Adrenal gland (tissue), 12 donors: ENCODE results near the gene PACRG. TPM values are rescaled to one million over a fixed set of nuclear protein-coding genes. Genes with fewer than 3 reads are reported as not detected.

Experiments
- DNase-seq, 7 donors: peaks; one replicate each; pipeline ENCODE4 v3.0.0-alpha.2; 2019 to 2020
- H3K27ac ChIP-seq, 5 donors: fragments of 200-600 bp; sonication (generic) in 4 of 5; 1 replicate in 3 of 5; 2 replicates in 2 of 5; pipeline versions ENCODE4 v1.5.1 to v1.8.0; 2016 to 2020; ENCODE audit warnings: mild to moderate bottlenecking in 1 of 5
- H3K27me3 ChIP-seq: fragments of 200-600 bp; 2 replicates; pipeline ENCODE4 v1.8.0; 2021
- H3K36me3 ChIP-seq, 2 donors: fragments of 200-600 bp; replicated peaks in 1 of 2; 1 replicate in 1 of 2; 2 replicates in 1 of 2; pipeline versions ENCODE4 v1.5.1 to v1.8.0; 2018 to 2022
- H3K4me1 ChIP-seq, 2 donors: fragments of 200-600 bp; replicated peaks in 1 of 2; 1 replicate in 1 of 2; 2 replicates in 1 of 2; pipeline versions ENCODE4 v1.5.1 to v1.8.0; 2018 to 2021
- H3K4me3 ChIP-seq, 4 donors: fragments of 200-600 bp; sonication (generic) in 3 of 4; one replicate each; pipeline ENCODE4 v1.5.1; 2016 to 2018
- H3K9me3 ChIP-seq, 3 donors: fragments of 200-600 bp; sonication (generic) in 1 of 3; replicated peaks in 1 of 3; 1 replicate in 2 of 3; 2 replicates in 1 of 3; pipeline versions ENCODE4 v1.5.1 to v1.8.0; 2016 to 2021
- CTCF ChIP-seq, 6 experiments: fragments of 450-650 bp in 4 of 6; fragments of 200-600 bp in 2 of 6; sonication (generic) in 1 of 6; IDR thresholded peaks; 1 replicate in 5 of 6; 2 replicates in 1 of 6; pipeline versions ENCODE4 v1.5.1 to v1.8.0; 2016 to 2021; ENCODE audit warnings: antibody characterized with exemption in 6 of 6, mild to moderate bottlenecking in 2 of 6, moderate library complexity in 1 of 6
- POLR2A ChIP-seq, 2 donors: fragments of 450-650 bp; IDR thresholded peaks; one replicate each; pipeline ENCODE4 v1.6.1; 2017; ENCODE audit warnings: antibody characterized with exemption in 2 of 2, mild to moderate bottlenecking in 2 of 2, moderate library complexity in 1 of 2
- WGBS, 4 donors: extraction: QIAGEN DNeasy Blood & Tissue Kit in 2 of 4; methylation state at CpG; one replicate each; pipeline versions ENCODE4 v1.1.5 to v1.1.7; 2013 to 2017; 5-methylcytosine and 5-hydroxymethylcytosine counted together
- intact Hi-C, 2 donors: fragments of 100-400 bp; cut with DNase I; formaldehyde crosslinking; loops; one replicate each; pipeline versions ENCODE4 v1.14.1 to v1.15.0; 2022 to 2023
- polyA plus RNA-seq, 3 donors: library from polyadenylated mRNA; stranded (reverse); fragments of 200-250 nt in 2 of 3; fragments of 350-450 nt in 1 of 3; fragmentation: Illumina TruSeq in 1 of 3; extraction: RNeasy Lipid Tissue Mini Kit (QIAGEN cat#74804) in 1 of 3; gene quantifications; one replicate each; pipeline ENCODE4 v1.2.3, GENCODE V29; 2013 to 2014
- total RNA-seq, 9 donors: library from RNA; depleted of rRNA in 4 of 9; stranded (reverse); fragments of >200 nt in 4 of 9; fragments of 120-200 nt in 1 of 9; fragmentation: NEBNext Ultra II Directional in 1 of 9; extraction: Animal tissue kit (Norgen Biotek cat#: 25700) in 1 of 9; gene quantifications; one replicate each; pipeline versions ENCODE4 v1.1.0 to v1.2.4, GENCODE V29; 2013 to 2023
- donor health status: healthy with polysubstance abuse.
- donor health status: Bipolar disorder and iron deficiency.
- donor health status: DM: yes; HTN: yes; CAD: no.
- donor health status: DM: no; HTN: no; CAD: no.
- donor health status: DM: no; HTN: no; CAD: no.
- donor health status: DM: yes; HTN: yes; CAD: no.

PACRG gene
- total and polyA plus RNA-seq, 12 donors, result 0.18 to 6.1 (median 1.4) TPM

- no peaks in the 10 kb centered on the region for H3K4me1 ChIP-seq
- H3K9me3 ChIP-seq, result peaks cover 0 to 3% (median 0%) of the 10 kb centered on the region in 3 donors
- 89 to 100% (median 94%) methylated on average over 1 of the region's 1 CpG for WGBS, 4 donors
- intact Hi-C loops, result no loop called here
- no peaks in the 10 kb centered on the region for H3K27me3 ChIP-seq
- no peak for DNase-seq
- TF ChIP-seq POLR2A (IDR thresholded peaks at IDR 0.05), result no peak
- no peak for TF ChIP-seq CTCF (IDR thresholded peaks at IDR 0.05)
- H3K36me3 ChIP-seq, result no peaks in the 10 kb centered on the region
- H3K4me3 ChIP-seq, result no peak overlapping the region
- H3K27ac ChIP-seq, result no peak overlapping the region
Observed at GRCh38 chr6:163023700-163024099, 295.9 kb downstream of the PACRG start.

GRCh38 chr6:163026893-163027292, 299.1 kb downstream of the PACRG start:
- Histone ChIP-seq H3K4me1 (no peaks in the 10 kb centered on the region), H3K9me3 (peaks cover 0 to 6% (median 0%) of the 10 kb centered on the region in 3 donors), H3K27me3 (no peaks in the 10 kb centered on the region), H3K27ac (no peak overlapping the region), H3K36me3 (no peaks in the 10 kb centered on the region), H3K4me3 (no peak overlapping the region)
- WGBS, 4 donors, result 47 to 61% (median 51%) methylated on average over 4 of the region's 4 CpGs
- DNase-seq, result no peak
- intact Hi-C loops, result no loop called here
- TF ChIP-seq POLR2A (IDR thresholded peaks at IDR 0.05) (no peak), CTCF (IDR thresholded peaks at IDR 0.05) (no peak)

GRCh38 chr6:163030980-163031379, 303.2 kb downstream of the PACRG start:
- no peak overlapping the region for H3K27ac ChIP-seq
- H3K27me3 ChIP-seq, result no peaks in the 10 kb centered on the region
- H3K36me3 ChIP-seq, result no peaks in the 10 kb centered on the region
- H3K4me3 ChIP-seq, result no peak overlapping the region
- 92 to 100% (median 95%) methylated on average over 1 of the region's 1 CpG for WGBS, 4 donors
- peaks cover 0 to 8% (median 0%) of the 10 kb centered on the region in 3 donors for H3K9me3 ChIP-seq
- no peak for DNase-seq
- no peak for TF ChIP-seq CTCF (IDR thresholded peaks at IDR 0.05)
- no peak for TF ChIP-seq POLR2A (IDR thresholded peaks at IDR 0.05)
- intact Hi-C loops, result no loop called here
- no peaks in the 10 kb centered on the region for H3K4me1 ChIP-seq

GRCh38 chr6:163031931-163032330, 304.2 kb downstream of the PACRG start:
- no peak overlapping the region for H3K4me3 ChIP-seq
- intact Hi-C loops, result no loop called here
- no peak overlapping the region for H3K27ac ChIP-seq
- no peak for DNase-seq
- H3K36me3 ChIP-seq, result no peaks in the 10 kb centered on the region
- no peaks in the 10 kb centered on the region for H3K27me3 ChIP-seq
- no peaks in the 10 kb centered on the region for H3K4me1 ChIP-seq
- no peak for TF ChIP-seq POLR2A (IDR thresholded peaks at IDR 0.05)
- no peak for TF ChIP-seq CTCF (IDR thresholded peaks at IDR 0.05)
- H3K9me3 ChIP-seq, result peaks cover 0 to 8% (median 0%) of the 10 kb centered on the region in 3 donors
- WGBS, 4 donors, result 72 to 90% (median 76%) methylated on average over 1 of the region's 1 CpG
